Effector CD4-positive, alpha-beta T cell (primary cell): ENCODE measurements around the gene FOXL3.
"Not testable (repeated sequence)": the region's sequence is repeated elsewhere in the genome, so short reads cannot be mapped to it uniquely, and the experiment has no call there.

ENCODE experiments used
- DNase-seq: peaks from one replicate; pipeline ENCODE4 v3.0.0-alpha.2; 2020

FOXL3 gene

DNA sequence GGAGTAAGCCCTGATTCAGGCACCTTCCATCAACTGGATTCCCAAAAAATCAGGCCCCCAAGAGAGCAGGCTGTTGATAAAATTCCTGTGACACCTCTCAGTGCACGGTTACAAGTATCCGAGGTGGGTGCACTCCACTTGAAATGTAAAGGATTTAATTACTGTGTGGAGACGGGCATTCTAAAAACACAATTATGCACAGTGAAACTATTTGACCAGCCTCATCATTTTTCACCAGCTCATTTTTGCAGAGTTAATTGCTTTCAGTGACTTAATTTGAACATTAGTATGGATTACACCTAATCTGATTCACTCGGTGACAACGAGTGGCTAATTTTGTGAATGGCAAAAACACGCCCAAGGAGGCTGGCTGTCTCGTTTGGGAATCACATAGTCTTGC, 2.3 kb downstream of the FOXL3 start:
- no peak for DNase-seq

DNA sequence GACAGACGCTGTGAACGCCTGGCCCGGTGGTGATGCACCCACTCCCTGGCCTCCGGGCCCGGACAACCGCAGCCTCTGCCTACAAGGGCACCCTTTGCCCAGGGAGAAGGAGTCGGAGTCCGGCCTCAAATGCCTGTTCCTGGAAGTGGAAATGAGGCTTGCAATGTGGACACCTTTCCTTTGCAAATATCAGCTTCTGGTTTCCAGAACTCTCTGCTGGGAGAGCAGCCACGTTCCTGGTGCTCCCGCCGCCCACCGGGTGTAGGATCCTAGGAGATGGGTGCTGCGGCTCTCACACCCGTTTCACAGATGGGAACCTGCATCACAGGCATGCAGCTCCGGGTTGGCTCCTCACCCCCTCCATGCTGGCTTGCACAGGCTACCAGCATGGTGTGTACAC, 2.9 kb downstream of the FOXL3 start:
- no peak for DNase-seq

DNA sequence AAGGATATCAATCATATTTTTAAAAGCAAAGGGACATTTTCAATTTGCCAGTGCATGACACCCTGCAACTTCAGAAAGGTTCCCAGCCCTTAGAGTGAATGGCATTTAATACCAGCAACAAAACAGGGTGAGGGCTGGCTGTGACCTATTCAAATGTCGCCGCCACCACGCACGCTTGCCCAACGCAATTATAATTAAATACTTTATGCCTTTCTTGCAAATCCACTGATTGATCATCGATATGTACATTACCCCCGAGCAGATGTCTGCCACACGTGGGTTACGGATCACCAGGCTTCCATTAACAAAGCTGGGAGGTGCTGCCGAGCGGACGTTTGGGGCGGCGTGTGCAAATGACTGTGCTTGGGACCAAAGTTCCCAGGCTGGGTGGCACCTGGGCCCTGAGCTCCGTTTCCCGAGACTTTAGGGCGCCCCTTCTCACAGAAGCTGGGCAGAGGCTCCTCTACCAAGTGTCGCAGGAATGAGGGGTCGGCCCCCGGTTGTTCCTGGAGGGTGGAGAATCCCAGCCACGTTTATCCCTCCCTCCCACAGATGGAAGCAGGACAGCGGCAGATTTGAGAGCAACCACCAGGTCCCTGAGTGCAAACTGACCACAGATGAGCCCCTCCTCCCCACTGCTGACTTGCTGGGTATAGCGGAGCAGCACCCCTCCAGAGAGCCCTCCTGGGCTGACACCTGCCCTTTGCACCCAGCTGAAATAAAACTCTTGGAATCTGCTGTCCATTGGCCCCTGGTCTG, 3.9 kb downstream of the FOXL3 start:
- no peak for DNase-seq

DNA sequence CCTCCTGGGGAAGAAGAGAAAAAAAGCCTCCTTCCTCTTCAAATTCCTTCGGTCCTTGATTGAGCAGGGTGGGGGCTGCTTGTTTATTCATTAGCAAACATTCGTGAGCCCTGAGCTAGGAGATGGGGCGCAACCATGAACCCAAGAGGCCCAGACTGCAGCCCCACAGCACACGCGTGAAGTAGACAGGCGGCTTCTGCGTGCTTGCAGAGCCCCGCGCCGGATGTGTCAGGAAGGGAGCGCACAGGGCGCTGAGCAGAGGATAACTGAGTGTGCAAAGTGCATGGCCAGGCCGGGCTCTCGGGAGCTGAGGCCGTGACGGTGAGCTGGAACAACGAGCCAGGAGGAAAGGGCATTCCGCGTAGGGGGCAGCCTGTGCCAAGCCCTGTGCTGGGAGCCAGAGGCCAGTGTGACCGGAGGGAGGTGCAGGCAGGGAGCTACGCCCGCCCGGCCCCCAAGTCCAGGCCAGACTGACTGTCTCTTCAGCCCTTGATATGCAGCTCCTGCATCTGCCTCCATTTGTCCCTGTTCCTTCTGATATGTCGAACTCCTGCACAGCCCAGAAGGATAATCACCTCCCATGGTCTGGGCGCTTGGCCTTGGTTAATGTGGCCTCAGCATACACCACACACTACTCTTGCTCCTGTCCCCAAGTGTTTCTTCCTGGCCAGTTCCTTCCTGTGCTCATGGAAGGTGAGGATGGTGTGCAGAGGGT, 4.6 kb downstream of the FOXL3 start:
- DNase-seq, result no peak

DNA sequence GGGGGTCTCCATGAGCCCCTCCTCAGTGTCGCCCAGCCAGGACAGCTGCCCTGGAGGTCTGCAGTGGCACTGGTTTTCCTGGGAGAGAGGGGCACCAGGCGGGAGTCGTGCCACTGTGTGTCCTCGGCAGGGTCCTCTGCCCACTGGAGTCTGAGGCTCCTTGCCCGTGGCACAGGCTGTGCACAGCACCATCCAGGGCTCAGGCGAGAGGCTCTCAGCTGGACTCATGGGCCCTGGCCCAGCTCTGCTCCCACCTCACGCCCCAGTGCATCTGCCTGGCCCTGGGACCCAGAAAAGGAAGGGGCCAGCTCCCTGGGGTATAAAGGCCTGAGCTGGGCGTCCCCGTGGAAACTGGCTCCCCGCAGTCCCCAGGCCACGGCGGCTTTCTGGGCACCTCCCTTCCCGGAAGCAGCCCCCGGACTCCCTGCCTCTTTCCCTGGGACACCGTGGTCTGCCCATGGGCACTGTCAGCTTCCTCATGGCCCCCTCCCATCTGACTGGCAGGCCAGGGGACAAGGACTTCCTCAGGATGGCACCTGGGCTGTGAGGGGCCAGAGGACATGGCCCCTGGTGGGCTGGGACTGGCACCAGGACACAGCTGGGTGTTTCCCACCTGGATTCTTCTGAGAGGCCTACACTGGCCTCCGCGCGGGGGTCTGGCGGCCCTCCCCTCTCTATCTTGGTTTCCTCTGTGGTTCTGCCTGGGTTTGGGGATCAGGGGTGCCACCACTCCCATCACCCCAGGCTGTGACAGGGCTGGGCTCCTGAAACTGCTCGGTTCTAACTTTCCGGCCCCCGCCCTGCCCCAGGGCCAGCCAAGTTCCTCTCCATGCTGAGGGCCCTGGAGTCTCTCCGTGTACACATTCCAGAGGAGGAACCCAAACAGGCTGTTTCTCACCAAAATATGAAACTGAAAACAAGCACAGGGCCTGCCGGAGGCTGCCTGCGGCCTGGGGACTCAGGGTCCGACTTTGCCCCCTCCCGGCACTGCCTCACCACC, 5.5 kb downstream of the FOXL3 start:
- DNase-seq, result no peak

DNA sequence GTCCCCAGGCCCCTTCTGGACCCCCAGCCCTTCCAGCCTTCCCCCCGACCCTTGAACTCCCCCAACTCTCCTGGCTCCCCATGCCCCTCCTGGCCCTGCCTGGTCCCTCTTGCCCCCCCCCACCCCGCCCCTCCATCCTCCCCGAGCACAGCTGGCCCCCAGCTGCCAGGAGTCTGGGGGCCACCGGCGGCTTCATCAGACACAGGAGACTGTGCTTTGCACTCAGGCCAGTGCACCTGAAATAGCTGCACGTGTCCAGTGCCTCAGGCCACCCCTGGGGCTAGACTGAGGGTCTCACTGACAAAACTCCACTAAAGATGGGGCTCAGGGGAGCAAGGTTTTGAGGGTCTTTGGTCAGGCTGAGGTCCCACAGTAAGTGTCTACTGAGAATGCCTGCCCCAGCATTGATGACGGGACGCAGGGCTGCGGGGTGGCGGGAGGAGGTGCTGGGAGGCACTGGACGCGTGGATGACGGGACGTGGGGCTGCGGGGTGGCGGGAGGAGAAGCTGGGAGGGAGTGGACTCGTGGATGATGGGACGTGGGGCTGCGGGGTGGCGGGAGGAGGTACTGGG, 6.5 kb downstream of the FOXL3 start:
- no peak for DNase-seq

DNA sequence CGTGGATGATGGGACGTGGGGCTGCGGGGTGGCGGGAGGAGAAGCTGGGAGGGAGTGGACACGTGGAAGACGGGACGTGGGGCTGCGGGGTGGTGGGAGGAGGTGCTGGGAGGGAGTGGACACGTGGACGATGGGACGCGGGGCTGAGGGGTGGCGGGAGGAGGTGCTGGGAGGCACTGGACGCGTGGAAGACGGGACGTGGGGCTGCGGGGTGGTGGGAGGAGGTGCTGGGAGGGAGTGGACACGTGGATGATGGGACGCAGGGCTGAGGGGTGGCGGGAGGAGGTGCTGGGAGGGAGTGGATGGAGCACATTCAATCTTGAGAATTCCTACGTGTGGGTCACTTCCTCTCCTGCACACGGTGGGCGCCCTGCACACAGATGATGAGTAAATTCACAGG, 7.2 kb downstream of the FOXL3 start:
- DNase-seq, result not testable (repeated sequence)

DNA sequence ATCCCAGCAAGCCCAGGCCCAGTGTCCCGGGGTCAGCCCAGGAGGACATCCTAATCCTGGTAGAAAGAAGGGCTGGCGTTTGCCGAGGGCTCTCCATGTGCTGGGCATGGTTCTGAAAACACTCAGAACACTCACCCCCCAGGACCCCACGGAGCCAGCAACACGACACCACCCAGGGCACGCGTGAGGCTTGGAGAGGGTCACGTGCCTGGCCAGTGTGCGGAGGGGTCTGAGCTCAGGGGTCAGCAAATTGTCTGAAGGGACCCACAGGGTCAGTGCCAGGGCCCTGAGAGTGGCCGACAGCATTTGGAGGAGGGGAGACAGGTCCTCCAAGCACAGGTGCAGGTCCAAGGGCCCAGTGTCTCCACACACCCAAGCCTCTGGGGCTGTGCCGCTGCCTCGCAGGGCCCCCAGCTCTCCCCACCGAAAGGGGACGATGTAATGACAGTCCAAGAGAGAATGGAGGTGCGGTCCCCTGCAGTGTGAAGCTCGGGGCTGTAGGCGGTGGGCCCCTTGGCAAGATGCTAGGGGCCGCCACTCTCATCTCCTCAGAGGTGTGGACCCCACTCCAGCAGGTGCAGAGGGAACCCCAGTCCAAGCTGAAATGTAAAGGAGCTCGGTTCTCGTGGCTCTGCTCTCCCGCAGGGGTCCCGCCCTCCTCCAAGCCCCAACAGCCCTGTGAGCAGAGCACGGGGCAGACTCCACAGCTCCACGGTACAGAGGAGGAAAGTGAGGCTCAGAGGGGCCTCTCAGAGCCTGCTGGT, 7.8 kb downstream of the FOXL3 start:
- DNase-seq, result no peak

DNA sequence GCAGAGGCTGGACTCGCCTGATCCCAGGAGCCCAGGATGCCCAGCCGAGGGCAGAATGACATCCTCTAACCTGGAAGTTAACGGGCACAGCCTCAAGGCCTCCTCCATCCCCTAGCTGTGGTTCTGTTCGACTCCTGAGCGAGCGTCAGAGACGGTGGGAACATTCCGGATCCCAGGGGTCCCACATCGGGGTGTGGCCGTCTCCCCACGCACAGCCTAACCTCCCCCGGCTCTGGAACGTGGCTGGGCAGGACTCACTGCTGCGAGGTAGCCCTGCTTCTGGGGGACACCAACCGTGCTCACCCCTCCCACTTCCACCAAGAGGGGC, 8.4 kb downstream of the FOXL3 start:
- no peak for DNase-seq

DNA sequence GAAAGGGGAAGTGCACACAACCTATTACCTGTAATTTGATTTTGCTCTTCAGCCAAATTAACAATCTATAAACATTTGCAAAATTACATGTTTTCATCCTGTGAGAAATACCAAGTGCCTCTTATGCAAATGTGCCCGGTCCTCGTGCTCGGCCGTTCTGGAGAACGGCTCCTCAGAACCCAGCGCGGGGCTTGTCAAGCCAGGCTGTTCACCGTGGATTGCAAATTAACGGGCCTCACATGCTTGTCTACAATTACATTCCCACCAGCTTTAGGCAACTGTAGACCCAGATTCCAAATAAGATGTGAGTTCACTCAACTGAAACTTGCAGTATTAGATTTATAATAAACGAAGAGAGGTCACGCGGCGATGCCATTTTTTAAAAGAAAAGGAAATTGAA, 8.8 kb downstream of the FOXL3 start:
- no peak for DNase-seq

DNA sequence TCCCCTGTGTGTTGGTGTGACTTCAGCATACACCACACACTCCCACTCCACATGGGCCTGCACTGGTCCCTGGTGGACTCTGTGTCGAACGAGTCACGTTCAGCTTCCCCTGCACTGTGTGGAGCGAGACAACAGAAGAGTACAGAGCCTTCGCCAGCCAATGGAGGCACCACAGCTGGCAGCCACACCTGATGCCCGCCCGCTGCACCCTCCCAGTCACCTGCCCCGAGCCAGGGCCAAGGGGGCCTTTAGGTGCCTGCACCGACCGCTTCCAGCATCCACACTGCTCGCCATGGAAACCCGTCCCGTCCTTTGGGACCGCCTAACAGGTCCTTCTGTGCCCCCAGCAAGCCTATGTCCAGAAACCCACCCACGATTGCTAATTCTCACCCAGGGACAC, 9.2 kb downstream of the FOXL3 start:
- DNase-seq, result no peak

DNA sequence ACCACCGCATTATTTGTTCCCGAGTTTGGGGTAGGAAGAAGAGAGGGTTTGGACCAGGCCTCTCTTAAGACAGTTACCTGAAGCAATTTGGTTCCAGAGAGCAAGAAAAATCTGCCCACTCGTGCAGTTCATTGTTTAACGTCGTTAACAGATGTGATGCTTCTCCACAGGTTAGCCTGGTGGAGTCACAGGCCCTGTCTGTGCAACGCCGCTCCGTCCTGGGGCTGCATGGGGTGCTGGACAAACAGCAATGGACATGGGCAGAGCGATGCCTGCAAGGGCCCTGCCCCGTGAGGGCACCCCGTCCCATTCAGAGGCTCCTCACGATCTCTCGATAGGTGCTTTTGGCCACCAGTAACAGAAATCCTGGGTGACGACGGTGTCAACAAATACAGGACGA, 9.7 kb downstream of the FOXL3 start:
- no peak for DNase-seq

DNA sequence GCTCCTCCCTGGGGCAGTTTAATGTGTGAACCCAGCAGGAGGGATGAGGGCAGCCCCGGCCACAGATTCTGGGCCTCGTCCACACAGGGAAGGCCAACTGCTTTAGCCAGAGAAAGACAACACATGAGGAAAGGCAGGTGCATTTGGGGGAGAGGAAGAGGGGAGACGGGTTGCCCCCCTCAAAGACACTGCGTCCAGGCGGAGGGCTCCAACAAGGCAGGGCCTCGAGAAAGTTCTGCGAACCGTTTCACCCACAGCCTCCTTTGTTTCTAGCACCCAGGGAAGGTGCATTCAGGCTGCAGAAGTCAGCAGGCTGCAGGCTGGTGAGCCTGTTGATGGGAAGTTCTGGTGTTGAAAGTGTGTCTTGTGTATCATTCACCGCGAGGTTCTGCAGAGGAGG, 10.1 kb downstream of the FOXL3 start:
- no peak for DNase-seq

DNA sequence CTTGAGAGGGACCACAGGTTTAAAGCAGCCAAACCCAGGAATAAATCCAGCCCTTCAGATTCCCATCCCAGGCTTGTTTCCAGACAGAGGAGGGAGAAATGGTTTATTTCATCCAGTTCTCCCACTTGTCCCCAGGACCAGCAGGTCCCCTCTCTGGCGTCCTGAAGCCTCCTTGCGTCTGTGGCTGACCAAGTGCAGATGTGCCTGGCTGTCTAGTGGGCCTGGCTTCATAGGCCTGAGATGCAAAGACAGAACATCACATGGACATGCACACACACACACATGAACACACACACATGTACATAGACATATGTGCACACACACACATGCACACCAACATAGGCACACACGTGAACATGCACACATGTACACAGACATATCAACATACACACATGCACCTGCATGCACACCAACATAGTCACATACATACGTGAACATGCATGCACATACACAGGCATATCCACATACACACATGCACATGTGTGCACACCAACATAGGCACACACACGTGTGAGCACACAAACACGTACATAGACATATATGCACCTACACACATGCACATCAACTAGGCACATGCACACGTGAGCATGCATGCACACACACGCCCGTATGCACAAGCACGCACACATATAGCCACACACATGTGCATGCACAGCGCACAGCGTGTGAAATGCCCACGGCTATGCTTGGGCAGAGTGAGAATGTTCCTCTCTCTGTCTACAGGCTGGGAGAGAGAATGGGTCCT, 10.7 kb downstream of the FOXL3 start:
- DNase-seq, result no peak

DNA sequence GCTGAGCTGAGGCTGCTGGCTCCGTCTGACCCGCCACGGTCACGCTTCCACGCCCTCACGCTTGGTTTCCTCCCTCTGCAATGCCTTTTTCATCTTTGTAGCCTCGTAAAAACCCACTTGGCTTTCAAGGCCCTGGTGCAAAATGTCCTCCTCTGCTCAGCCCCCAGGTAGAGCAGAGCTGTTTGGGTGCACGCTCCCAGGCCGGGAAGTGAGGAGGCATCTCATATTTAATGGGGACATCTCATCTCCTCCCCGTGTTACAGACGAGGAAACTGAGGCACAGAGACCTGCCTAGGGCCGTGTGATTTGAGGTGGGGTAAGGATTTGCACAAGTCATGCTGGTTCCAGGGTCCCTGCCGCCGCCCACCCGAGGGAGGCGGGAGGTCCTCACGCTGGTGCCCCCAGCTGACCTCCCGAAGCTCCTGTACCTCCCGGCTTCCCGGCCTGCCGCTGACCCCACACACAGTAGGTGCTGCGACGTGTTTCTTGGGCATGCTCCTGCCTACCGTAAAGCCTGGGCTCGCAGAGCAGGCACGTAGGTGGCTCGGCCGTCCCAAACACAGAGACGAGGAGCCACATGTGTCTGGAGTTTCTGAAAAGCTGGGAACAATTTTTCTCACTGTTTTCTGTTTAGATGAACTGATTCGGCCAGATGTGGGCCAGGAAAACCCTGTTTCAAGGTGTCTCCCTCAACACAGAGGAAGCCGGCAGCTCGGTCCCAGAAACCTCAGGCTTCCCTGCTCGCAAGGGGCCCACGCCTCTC, 11.5 kb downstream of the FOXL3 start:
- no peak for DNase-seq

DNA sequence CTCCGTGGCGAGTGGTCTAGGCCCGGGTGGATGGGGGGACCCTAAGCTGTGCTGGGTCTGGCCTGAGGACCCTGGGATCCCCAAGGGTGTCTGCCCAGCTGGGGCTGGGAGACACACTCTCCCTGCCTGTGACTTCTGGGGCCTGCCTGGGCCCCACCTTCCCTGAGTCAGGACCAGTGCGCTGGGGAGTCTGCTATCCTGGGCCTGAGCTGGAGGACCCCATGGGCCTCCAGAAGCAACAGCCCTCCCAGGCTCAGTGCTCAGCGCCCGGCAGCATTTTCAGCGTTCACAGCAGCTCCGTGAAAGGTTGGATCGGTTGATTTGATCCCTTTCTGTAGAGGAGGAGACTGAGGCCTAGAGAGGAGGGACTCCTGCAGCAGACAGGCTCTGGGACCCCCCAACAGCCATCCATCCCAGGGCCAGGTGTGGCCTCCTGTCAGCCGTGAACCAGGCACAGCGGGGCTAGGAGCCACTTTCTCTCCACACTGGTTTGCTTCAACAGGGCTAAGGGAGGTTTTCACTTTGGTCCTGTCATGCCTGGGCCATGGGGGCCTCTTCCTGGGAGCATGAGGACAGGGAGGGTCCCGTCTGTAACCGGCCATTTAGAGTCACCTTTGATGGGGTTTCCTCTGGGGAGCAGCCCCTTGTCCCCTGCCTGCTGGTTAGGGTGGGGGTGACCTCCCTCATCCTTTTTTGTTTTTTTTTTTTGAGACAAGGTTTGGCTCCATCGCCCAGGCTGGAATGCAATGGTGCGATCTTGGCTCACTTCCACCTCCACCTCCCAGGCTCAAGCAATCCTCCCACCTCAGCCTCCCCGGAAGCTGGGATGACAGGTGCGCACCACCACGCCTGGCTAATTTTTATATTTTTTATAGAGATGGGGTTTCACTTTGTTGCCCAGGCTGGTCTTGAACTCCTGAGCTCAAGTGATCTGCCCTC, 12.4 kb downstream of the FOXL3 start:
- no peak for DNase-seq

DNA sequence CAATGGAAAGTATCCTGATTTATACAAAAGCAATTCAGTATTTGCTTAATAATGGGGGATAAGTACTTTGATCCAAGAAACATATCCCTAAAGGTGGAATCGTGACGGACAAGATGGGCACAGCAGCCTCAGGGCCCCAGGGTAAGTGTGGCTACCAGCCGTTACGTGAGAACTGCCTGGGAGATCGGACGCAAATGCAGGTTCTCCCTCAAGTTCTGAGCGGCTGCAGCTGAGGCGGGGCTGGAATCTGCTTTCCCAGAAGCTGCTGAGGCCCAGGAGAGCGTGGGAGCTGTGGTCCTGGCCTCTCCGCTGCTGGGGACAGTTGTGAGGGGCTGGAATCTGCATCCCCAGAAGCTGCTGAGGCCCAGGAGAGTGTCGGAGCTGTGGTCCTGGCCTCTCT, 13.5 kb downstream of the FOXL3 start:
- no peak for DNase-seq

DNA sequence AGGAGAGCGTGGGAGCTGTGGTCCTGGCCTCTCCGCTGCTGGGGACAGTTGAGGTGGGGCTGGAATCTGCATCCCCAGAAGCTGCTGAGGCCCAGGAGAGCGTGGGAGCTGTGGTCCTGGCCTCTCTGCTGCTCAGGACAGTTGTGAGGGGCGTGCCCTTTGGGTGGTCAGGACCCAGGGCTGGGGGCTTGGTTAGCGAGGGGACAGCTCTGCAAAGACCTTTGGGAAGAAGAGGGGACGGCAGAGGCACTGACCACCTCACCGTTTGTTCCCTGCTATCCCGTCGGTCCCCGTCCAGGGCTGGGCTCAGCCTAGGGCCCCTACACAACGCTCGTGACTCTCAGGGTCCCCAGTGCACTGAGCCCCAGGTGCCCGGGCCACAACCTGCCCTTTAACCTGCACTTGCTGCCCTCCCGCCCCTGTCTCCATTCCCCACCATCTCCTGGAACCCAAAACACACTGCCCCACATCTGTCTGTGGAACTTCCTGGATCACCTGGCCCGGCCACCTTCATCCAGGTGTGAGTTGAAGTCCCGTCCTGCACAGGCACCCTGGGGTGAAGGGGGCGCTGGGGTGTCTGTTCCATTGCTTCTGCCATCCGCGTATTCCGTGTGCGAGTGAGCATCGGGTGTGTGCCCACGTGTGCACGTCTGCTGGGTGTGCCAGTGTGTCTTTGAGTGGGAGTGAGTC, 14.1 kb downstream of the FOXL3 start:
- DNase-seq, result no peak
